Measurements from ENCODE around the gene MCTP1.

- TF ChIP-seq, protein P1, sequence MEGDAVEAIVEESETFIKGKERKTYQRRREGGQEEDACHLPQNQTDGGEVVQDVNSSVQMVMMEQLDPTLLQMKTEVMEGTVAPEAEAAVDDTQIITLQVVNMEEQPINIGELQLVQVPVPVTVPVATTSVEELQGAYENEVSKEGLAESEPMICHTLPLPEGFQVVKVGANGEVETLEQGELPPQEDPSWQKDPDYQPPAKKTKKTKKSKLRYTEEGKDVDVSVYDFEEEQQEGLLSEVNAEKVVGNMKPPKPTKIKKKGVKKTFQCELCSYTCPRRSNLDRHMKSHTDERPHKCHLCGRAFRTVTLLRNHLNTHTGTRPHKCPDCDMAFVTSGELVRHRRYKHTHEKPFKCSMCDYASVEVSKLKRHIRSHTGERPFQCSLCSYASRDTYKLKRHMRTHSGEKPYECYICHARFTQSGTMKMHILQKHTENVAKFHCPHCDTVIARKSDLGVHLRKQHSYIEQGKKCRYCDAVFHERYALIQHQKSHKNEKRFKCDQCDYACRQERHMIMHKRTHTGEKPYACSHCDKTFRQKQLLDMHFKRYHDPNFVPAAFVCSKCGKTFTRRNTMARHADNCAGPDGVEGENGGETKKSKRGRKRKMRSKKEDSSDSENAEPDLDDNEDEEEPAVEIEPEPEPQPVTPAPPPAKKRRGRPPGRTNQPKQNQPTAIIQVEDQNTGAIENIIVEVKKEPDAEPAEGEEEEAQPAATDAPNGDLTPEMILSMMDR (IDR thresholded peaks at IDR 0.05; ENCODE audit: poor library complexity, severe bottlenecking) = no peak
- TF ChIP-seq REST (IDR thresholded peaks at IDR 0.05; ENCODE audit: borderline replicate concordance) (no peak), POLR2AphosphoS5 (IDR thresholded peaks at IDR 0.05) (no peak), SMC3 (conservative IDR thresholded peaks at IDR 0.05; ENCODE audit: poor library complexity) (no peak), RAD21 (conservative IDR thresholded peaks at IDR 0.05) (no peak), EP300 (conservative IDR thresholded peaks at IDR 0.05; ENCODE audit: poor library complexity, severe bottlenecking) (no peak), MXI1 (conservative IDR thresholded peaks at IDR 0.05; ENCODE audit: poor library complexity, severe bottlenecking) (no peak), EZH2 (IDR thresholded peaks at IDR 0.05; ENCODE audit: borderline replicate concordance, insufficient read depth, low read length, poor library complexity, severe bottlenecking) (no peak)
Measured at GRCh38 chr5:94976853-94977252, 308.0 kb downstream of the MCTP1 start.

Measured in neural cell (in vitro differentiated cells).